Measurements from ENCODE around the gene TRAF3. TPM values are rescaled to one million over a fixed set of nuclear protein-coding genes. Genes with fewer than 3 reads are reported as not detected.

Gene TRAF3
- total RNA-seq, 2 experiments from 2014 or later: 52.9 to 54.4 TPM

GRCh38 chr14:102774391-102775153 lies 2.7 kb upstream of the TRAF3 start:
- ChIA-PET POLR2A (no interaction called here), CTCF (interaction anchor here (0.7 to 1.6 kb wide), 6 partner anchors 8 to 113 kb away, joined by 3 to 5 read pairs (median 4); no protein-coding TSS in a partner anchor)

GRCh38 chr14:102775855-102776760 lies 1.1 kb upstream of the TRAF3 start:
- POLR2A ChIA-PET: no interaction called here
- CTCF ChIA-PET: interaction anchor here (1.5 to 1.6 kb wide), 2 partner anchors 9 to 101 kb away, joined by 5 read pairs; no protein-coding TSS in a partner anchor

GRCh38 chr14:102777711-102778337 lies 575 bp downstream of the TRAF3 start:
- ChIA-PET CTCF (interaction anchor here (1.4 kb wide), 1 partner anchor 42 kb away, joined by 4 read pairs; no protein-coding TSS in a partner anchor), POLR2A (interaction anchor here (1.0 kb wide), 1 partner anchor 42 kb away, joined by 10 read pairs; no protein-coding TSS in a partner anchor)

GRCh38 chr14:102778338-102779083 lies 1.3 kb downstream of the TRAF3 start:
- ChIA-PET CTCF (interaction anchor here (0.6 to 1.4 kb wide), 3 partner anchors 15 to 202 kb away, joined by 3 to 4 read pairs (median 3); no protein-coding TSS in a partner anchor), POLR2A (interaction anchor here (0.6 to 1.0 kb wide), 4 partner anchors 14 to 237 kb away, joined by 3 to 10 read pairs (median 4); no protein-coding TSS in a partner anchor)

- CTCF ChIA-PET: interaction anchor here (0.6 to 1.4 kb wide), 2 partner anchors 15 to 40 kb away, joined by 3 to 4 read pairs; no protein-coding TSS in a partner anchor
- POLR2A ChIA-PET: interaction anchor here (0.6 kb wide), 3 partner anchors 14 to 238 kb away, joined by 3 to 4 read pairs (median 3); no protein-coding TSS in a partner anchor
Measured at GRCh38 chr14:102779084-102779462, 1.8 kb downstream of the TRAF3 start.

GRCh38 chr14:102779574-102780315 lies 2.5 kb downstream of the TRAF3 start:
- POLR2A ChIA-PET: interaction anchor here (0.6 kb wide), 1 partner anchor 87 kb away, joined by 3 read pairs; no protein-coding TSS in a partner anchor
- CTCF ChIA-PET: no interaction called here

- CTCF ChIA-PET: no interaction called here
- POLR2A ChIA-PET: no interaction called here
Measured at GRCh38 chr14:102781063-102781462, 3.8 kb downstream of the TRAF3 start.

GRCh38 chr14:102782974-102783373 lies 5.7 kb downstream of the TRAF3 start:
- CTCF ChIA-PET: interaction anchor here (0.6 to 1.6 kb wide), 2 partner anchors 12 to 39 kb away, joined by 3 to 4 read pairs; no protein-coding TSS in a partner anchor
- POLR2A ChIA-PET: interaction anchor here (0.6 kb wide), 1 partner anchor 258 kb away, joined by 3 read pairs; no protein-coding TSS in a partner anchor

GRCh38 chr14:102784892-102785594 lies 7.8 kb downstream of the TRAF3 start:
- ChIA-PET POLR2A (interaction anchor here (1.0 to 1.1 kb wide), 2 partner anchors 35 to 125 kb away, joined by 3 to 6 read pairs; no protein-coding TSS in a partner anchor), CTCF (interaction anchor here (0.5 to 1.6 kb wide), 2 partner anchors 10 to 72 kb away, joined by 3 to 5 read pairs; no protein-coding TSS in a partner anchor)

- POLR2A ChIA-PET: interaction anchor here (1.0 to 1.1 kb wide), 2 partner anchors 34 to 125 kb away, joined by 3 to 6 read pairs; no protein-coding TSS in a partner anchor
- CTCF ChIA-PET: interaction anchor here (1.6 kb wide), 1 partner anchor 10 kb away, joined by 5 read pairs; no protein-coding TSS in a partner anchor
Measured at GRCh38 chr14:102785595-102785963, 8.3 kb downstream of the TRAF3 start.

GRCh38 chr14:102786768-102787167 lies 9.5 kb downstream of the TRAF3 start:
- POLR2A ChIA-PET: no interaction called here
- CTCF ChIA-PET: no interaction called here

GRCh38 chr14:102789349-102789748 lies 12.1 kb downstream of the TRAF3 start:
- ChIA-PET CTCF (no interaction called here), POLR2A (interaction anchor here (0.5 kb wide), 1 partner anchor 84 kb away, joined by 3 read pairs; no protein-coding TSS in a partner anchor)

GRCh38 chr14:102793531-102794328 lies 16.5 kb downstream of the TRAF3 start:
- CTCF ChIA-PET: interaction anchor here (0.6 to 0.7 kb wide), 2 partner anchors 10 to 15 kb away, joined by 3 read pairs; no protein-coding TSS in a partner anchor
- POLR2A ChIA-PET: interaction anchor here (0.6 kb wide), 1 partner anchor 480 kb away, joined by 3 read pairs; no protein-coding TSS in a partner anchor

- ChIA-PET CTCF (interaction anchor here (0.9 kb wide), 1 partner anchor 12 kb away, joined by 3 read pairs; no protein-coding TSS in a partner anchor), POLR2A (interaction anchor here (0.6 to 1.1 kb wide), 2 partner anchors 27 to 70 kb away, joined by 3 to 5 read pairs; no protein-coding TSS in a partner anchor)
Measured at GRCh38 chr14:102795060-102795925, 18.0 kb downstream of the TRAF3 start.

GRCh38 chr14:102796661-102797190 lies 19.5 kb downstream of the TRAF3 start:
- CTCF ChIA-PET: no interaction called here
- POLR2A ChIA-PET: no interaction called here
